Measurements from ENCODE around the gene LSM3. TPM values are rescaled to one million over a fixed set of nuclear protein-coding genes. Genes with fewer than 3 reads are reported as not detected.

Gene LSM3
- total and polyA plus RNA-seq, 9 of the 15 experiments (the other 6 are each of a cell fraction or from before 2014, with no cell fraction given), result 33.8 to 203 (median 61.2) TPM

GRCh38 chr3:14212032-14212431 lies 33.4 kb downstream of the LSM3 start (continued):
- TF ChIP-seq ELK1 (CRISPR knock-in tag; IDR thresholded peaks at IDR 0.05) (no peak), RBM25 (IDR thresholded peaks at IDR 0.05; ENCODE audit: low read depth, low read length, severe bottlenecking) (peak; percentile 80), LCOR (CRISPR knock-in tag; IDR thresholded peaks at IDR 0.05) (no peak), CHD4 (IDR thresholded peaks at IDR 0.05; ENCODE audit: insufficient read depth, insufficient replicate concordance, low read depth, low read length, poor library complexity, severe bottlenecking) (peak; percentile 64), KAT8 (IDR thresholded peaks at IDR 0.05; ENCODE audit: low read depth) (no peak), PRPF4 (IDR thresholded peaks at IDR 0.05; ENCODE audit: insufficient read depth, low read depth, low read length, poor library complexity, severe bottlenecking) (no peak), ETV1 (tag; conservative IDR thresholded peaks at IDR 0.05; ENCODE audit: low read depth) (no peak), CAMTA2 (CRISPR knock-in tag; conservative IDR thresholded peaks at IDR 0.05) (no peak), GTF2F1 (IDR thresholded peaks at IDR 0.05; ENCODE audit: low read depth, low read length) (no peak), PRDM10 (IDR thresholded peaks at IDR 0.05; ENCODE audit: partially characterized antibody) (no peak), SMAD4 (CRISPR knock-in tag; conservative IDR thresholded peaks at IDR 0.05) (0 out of 2 replicates have a peak, but pooled peaks have one; percentile 11), KAT2B (IDR thresholded peaks at IDR 0.05; ENCODE audit: low read depth, low read length) (no peak), CHCHD3 (CRISPR knock-in tag; IDR thresholded peaks at IDR 0.05) (no peak), ZZZ3 (IDR thresholded peaks at IDR 0.05) (no peak), ZNF140 (CRISPR knock-in tag; IDR thresholded peaks at IDR 0.05) (no peak), KDM1A (IDR thresholded peaks at IDR 0.05) (peak; percentile 78 to 82), CREB1 (IDR thresholded peaks at IDR 0.05) (no peak), CREB1 (CRISPR knock-in tag; IDR thresholded peaks at IDR 0.05) (no peak), STAT5A (IDR thresholded peaks at IDR 0.05; ENCODE audit: borderline replicate concordance, low read length) (no peak), ZBTB17 (CRISPR knock-in tag; IDR thresholded peaks at IDR 0.05) (no peak), HDAC2 (IDR thresholded peaks at IDR 0.05) (peak; percentile 61; the same call in 1 of the 2 replicates)
- TF ChIP-seq, protein P1, sequence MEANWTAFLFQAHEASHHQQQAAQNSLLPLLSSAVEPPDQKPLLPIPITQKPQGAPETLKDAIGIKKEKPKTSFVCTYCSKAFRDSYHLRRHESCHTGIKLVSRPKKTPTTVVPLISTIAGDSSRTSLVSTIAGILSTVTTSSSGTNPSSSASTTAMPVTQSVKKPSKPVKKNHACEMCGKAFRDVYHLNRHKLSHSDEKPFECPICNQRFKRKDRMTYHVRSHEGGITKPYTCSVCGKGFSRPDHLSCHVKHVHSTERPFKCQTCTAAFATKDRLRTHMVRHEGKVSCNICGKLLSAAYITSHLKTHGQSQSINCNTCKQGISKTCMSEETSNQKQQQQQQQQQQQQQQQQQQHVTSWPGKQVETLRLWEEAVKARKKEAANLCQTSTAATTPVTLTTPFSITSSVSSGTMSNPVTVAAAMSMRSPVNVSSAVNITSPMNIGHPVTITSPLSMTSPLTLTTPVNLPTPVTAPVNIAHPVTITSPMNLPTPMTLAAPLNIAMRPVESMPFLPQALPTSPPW (CRISPR knock-in tag; IDR thresholded peaks at IDR 0.05), result 0 out of 2 replicates have a peak, but pooled peaks have one; percentile 2
- TF ChIP-seq, protein P2, sequence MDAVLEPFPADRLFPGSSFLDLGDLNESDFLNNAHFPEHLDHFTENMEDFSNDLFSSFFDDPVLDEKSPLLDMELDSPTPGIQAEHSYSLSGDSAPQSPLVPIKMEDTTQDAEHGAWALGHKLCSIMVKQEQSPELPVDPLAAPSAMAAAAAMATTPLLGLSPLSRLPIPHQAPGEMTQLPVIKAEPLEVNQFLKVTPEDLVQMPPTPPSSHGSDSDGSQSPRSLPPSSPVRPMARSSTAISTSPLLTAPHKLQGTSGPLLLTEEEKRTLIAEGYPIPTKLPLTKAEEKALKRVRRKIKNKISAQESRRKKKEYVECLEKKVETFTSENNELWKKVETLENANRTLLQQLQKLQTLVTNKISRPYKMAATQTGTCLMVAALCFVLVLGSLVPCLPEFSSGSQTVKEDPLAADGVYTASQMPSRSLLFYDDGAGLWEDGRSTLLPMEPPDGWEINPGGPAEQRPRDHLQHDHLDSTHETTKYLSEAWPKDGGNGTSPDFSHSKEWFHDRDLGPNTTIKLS (IDR thresholded peaks at IDR 0.05; ENCODE audit: borderline replicate concordance, low read depth), result no peak

Data from K562 (cell line).